Measurements from ENCODE around the gene MYOF. TPM values are rescaled to one million over a fixed set of nuclear protein-coding genes. Genes with fewer than 3 reads are reported as not detected.
A peak's percentile ranks its signal among the peaks of the same experiment; 100 is the strongest.

The MYOF gene
- polyA plus RNA-seq, 1 donor (not counting 4 experiments of a cell fraction or from before 2014, with no cell fraction given): 232 TPM

DNA sequence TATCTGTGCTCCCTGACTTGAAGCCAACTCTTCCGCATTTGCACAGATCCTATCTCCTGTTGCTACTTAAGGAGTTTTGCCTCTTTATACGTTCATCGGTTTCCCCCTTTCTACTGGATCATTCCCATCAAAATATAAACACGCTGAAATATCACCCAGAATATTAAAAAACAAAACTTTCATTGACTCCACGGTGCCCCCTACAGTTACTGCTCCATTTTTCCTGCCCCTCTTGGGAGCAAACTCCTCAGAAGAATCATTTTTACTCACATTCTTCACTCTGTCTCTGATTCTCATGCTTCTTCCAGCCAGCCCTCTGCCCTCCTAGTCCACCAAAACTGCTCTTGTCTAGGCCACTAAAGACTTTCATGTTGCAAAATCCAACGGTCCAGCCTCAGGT, 66.4 kb downstream of the MYOF start:
- H2AFZ ChIP-seq (ENCODE audit: control insufficient read depth, low read length): no peak overlapping the region
- no peak for TF ChIP-seq EZH2 (IDR thresholded peaks at IDR 0.05; ENCODE audit: low read length)
- TF ChIP-seq, protein P1, sequence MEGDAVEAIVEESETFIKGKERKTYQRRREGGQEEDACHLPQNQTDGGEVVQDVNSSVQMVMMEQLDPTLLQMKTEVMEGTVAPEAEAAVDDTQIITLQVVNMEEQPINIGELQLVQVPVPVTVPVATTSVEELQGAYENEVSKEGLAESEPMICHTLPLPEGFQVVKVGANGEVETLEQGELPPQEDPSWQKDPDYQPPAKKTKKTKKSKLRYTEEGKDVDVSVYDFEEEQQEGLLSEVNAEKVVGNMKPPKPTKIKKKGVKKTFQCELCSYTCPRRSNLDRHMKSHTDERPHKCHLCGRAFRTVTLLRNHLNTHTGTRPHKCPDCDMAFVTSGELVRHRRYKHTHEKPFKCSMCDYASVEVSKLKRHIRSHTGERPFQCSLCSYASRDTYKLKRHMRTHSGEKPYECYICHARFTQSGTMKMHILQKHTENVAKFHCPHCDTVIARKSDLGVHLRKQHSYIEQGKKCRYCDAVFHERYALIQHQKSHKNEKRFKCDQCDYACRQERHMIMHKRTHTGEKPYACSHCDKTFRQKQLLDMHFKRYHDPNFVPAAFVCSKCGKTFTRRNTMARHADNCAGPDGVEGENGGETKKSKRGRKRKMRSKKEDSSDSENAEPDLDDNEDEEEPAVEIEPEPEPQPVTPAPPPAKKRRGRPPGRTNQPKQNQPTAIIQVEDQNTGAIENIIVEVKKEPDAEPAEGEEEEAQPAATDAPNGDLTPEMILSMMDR (optimal IDR thresholded peaks at IDR 0.05 in 1 of 3, IDR thresholded peaks at IDR 0.05 in 1 of 3, conservative IDR thresholded peaks at IDR 0.05 in 1 of 3; ENCODE audit: extremely low read depth in 1 of 3, insufficient read depth in 2 of 3, low read length in 3 of 3): peak in 2 of 3 experiments; percentile 30
- H3K9me1 ChIP-seq (ENCODE audit: control insufficient read depth, extremely low read depth, insufficient read depth, low read length): no peaks in the 10 kb centered on the region
- peaks cover 19% of the 10 kb centered on the region for H3K79me2 ChIP-seq (ENCODE audit: control insufficient read depth, insufficient read depth, low read length)
- no peak overlapping the region for H3K27ac ChIP-seq (ENCODE audit: control insufficient read depth, insufficient read depth, low read length)
- no peaks in the 10 kb centered on the region for H3K27me3 ChIP-seq (ENCODE audit: control insufficient read depth, extremely low read depth, insufficient read depth, low read length)
- FAIRE-seq (no peak), DNase-seq (ENCODE audit: low read depth, low spot score) (no peak)
- H3K36me3 ChIP-seq (ENCODE audit: control insufficient read depth in 2 of 2, extremely low read depth in 1 of 2, insufficient read depth in 2 of 2, low read length in 2 of 2): peaks cover 36 to 38% of the 10 kb centered on the region in 2 experiments
- peaks cover 17% of the 10 kb centered on the region for H3K4me1 ChIP-seq (ENCODE audit: control insufficient read depth, extremely low read depth, insufficient read depth, low read length)
- H3K9ac ChIP-seq (ENCODE audit: control insufficient read depth, extremely low read depth, insufficient read depth, low read length): no peak overlapping the region
- no peak overlapping the region for H3K4me2 ChIP-seq (ENCODE audit: control insufficient read depth, extremely low read depth, insufficient read depth, low read depth, low read length)
- dilution Hi-C loops (cut with MboI; ENCODE audit: extremely low pct_ligation_motif_present, low sequenced_read_pairs): no loop called here
- H4K20me1 ChIP-seq (ENCODE audit: control insufficient read depth, extremely low read depth, insufficient read depth, low read length): no peaks in the 10 kb centered on the region
- no peak overlapping the region for H3K4me3 ChIP-seq (ENCODE audit: control insufficient read depth in 2 of 3, extremely low read depth in 1 of 3, insufficient read depth in 2 of 3, low read depth in 1 of 3, low read length in 3 of 3)
- no peaks in the 10 kb centered on the region for H3K9me3 ChIP-seq (ENCODE audit: control insufficient read depth, low read depth, low read length)

DNA sequence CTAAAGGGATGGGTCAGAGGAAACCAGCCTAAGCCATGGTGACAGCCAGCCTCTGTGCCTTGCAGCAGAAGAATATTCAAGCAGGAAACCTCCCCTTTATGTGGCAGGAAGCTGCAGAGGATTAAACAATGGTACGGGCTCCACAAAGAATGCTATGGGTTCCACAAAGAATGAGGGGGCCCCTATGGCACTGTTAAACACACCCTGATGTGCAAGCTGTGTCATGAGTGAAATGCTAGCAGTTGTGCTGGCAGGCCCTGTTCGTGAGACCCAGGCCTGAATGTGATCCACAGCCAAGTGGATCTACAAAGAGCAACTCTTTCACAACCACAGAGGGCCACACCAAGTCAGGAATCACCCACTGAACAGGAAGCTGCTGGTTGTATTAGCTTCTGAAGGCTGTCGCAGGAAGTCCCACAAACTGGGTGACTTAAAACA, 68.9 kb downstream of the MYOF start:
- Histone ChIP-seq H3K9me1 (ENCODE audit: control insufficient read depth, extremely low read depth, insufficient read depth, low read length) (no peaks in the 10 kb centered on the region), H3K9me3 (ENCODE audit: control insufficient read depth, low read depth, low read length) (no peaks in the 10 kb centered on the region), H3K36me3 (ENCODE audit: control insufficient read depth in 2 of 2, extremely low read depth in 1 of 2, insufficient read depth in 2 of 2, low read length in 2 of 2) (peaks cover 40 to 48% of the 10 kb centered on the region in 2 experiments), H3K27ac (ENCODE audit: control insufficient read depth, insufficient read depth, low read length) (peak overlapping the region; percentile 45), H3K79me2 (ENCODE audit: control insufficient read depth, insufficient read depth, low read length) (peaks cover 16% of the 10 kb centered on the region), H3K4me2 (ENCODE audit: control insufficient read depth, extremely low read depth, insufficient read depth, low read depth, low read length) (no peak overlapping the region), H3K4me3 (ENCODE audit: control insufficient read depth in 2 of 3, extremely low read depth in 1 of 3, insufficient read depth in 2 of 3, low read depth in 1 of 3, low read length in 3 of 3) (no peak overlapping the region), H3K9ac (ENCODE audit: control insufficient read depth, extremely low read depth, insufficient read depth, low read length) (no peak overlapping the region), H3K27me3 (ENCODE audit: control insufficient read depth, extremely low read depth, insufficient read depth, low read length) (no peaks in the 10 kb centered on the region), H2AFZ (ENCODE audit: control insufficient read depth, low read length) (no peak overlapping the region), H4K20me1 (ENCODE audit: control insufficient read depth, extremely low read depth, insufficient read depth, low read length) (no peaks in the 10 kb centered on the region), H3K4me1 (ENCODE audit: control insufficient read depth, extremely low read depth, insufficient read depth, low read length) (peaks cover 17% of the 10 kb centered on the region)
- dilution Hi-C loops (cut with MboI; ENCODE audit: extremely low pct_ligation_motif_present, low sequenced_read_pairs): no loop called here
- DNase-seq (ENCODE audit: low read depth, low spot score) (no peak), FAIRE-seq (peak; percentile 94)
- TF ChIP-seq EZH2 (IDR thresholded peaks at IDR 0.05; ENCODE audit: low read length): no peak

DNA sequence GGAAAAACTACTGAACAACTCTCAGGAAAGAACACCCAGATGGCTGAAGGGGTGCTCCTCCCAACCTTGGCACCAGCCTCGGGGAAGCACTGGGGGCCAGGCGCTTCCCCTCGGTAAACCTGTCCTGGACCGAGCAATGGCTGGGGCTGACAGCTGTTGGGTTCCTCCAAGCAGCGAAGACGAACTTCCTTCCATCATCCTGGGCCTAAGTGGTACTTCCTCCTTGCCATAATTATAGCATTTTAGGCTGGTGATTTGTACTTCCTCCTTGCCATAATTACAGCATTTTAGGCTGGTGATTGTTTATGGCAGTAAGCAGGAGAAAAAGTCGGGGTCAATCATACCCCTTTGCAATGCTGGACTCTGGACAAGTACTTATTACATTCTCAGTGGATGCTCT, 69.3 kb downstream of the MYOF start:
- peak overlapping the region; percentile 27 for H3K27ac ChIP-seq (ENCODE audit: control insufficient read depth, insufficient read depth, low read length)

More for the DNA sequence above, 69.3 kb downstream of the MYOF start:
- no peak for FAIRE-seq
- Histone ChIP-seq H3K27me3 (ENCODE audit: control insufficient read depth, extremely low read depth, insufficient read depth, low read length) (no peaks in the 10 kb centered on the region), H3K9me1 (ENCODE audit: control insufficient read depth, extremely low read depth, insufficient read depth, low read length) (no peaks in the 10 kb centered on the region), H3K9me3 (ENCODE audit: control insufficient read depth, low read depth, low read length) (no peaks in the 10 kb centered on the region), H3K36me3 (ENCODE audit: control insufficient read depth in 2 of 2, extremely low read depth in 1 of 2, insufficient read depth in 2 of 2, low read length in 2 of 2) (peaks cover 42 to 50% of the 10 kb centered on the region in 2 experiments), H4K20me1 (ENCODE audit: control insufficient read depth, extremely low read depth, insufficient read depth, low read length) (no peaks in the 10 kb centered on the region), H3K79me2 (ENCODE audit: control insufficient read depth, insufficient read depth, low read length) (peaks cover 16% of the 10 kb centered on the region), H2AFZ (ENCODE audit: control insufficient read depth, low read length) (no peak overlapping the region), H3K4me3 (ENCODE audit: control insufficient read depth in 2 of 3, extremely low read depth in 1 of 3, insufficient read depth in 2 of 3, low read depth in 1 of 3, low read length in 3 of 3) (no peak overlapping the region), H3K9ac (ENCODE audit: control insufficient read depth, extremely low read depth, insufficient read depth, low read length) (no peak overlapping the region), H3K4me1 (ENCODE audit: control insufficient read depth, extremely low read depth, insufficient read depth, low read length) (peaks cover 17% of the 10 kb centered on the region), H3K4me2 (ENCODE audit: control insufficient read depth, extremely low read depth, insufficient read depth, low read depth, low read length) (no peak overlapping the region)
- DNase-seq (ENCODE audit: low read depth, low spot score): no peak
- dilution Hi-C loops (cut with MboI; ENCODE audit: extremely low pct_ligation_motif_present, low sequenced_read_pairs): no loop called here
- TF ChIP-seq, protein P1 (optimal IDR thresholded peaks at IDR 0.05 in 1 of 3, IDR thresholded peaks at IDR 0.05 in 1 of 3, conservative IDR thresholded peaks at IDR 0.05 in 1 of 3; ENCODE audit: extremely low read depth in 1 of 3, insufficient read depth in 2 of 3, low read length in 3 of 3): no peak
